HFF-Myc (cell line): ENCODE results near the gene SALL2.

ENCODE experiments used
- DNase-seq: peaks from one replicate; pipeline ENCODE4 v3.0.0-alpha.2; 2011; ENCODE audit warnings: low read depth; ENCODE audit errors: extremely low read depth
- H3K4me3 ChIP-seq: replicated peaks from 2 replicates; pipeline ENCODE4 v1.5.1; 2011; ENCODE audit warnings: low read depth, mild to moderate bottlenecking, control low read depth, low read length
- CTCF ChIP-seq: IDR thresholded peaks from 2 replicates; pipeline ENCODE4 v1.5.1; 2012; ENCODE audit warnings: mild to moderate bottlenecking, low read depth, low read length, control low read depth; ENCODE audit errors: missing control alignments

SALL2 gene

GRCh38 chr14:21536418-21537089 lies 10.4 kb upstream of the SALL2 start:
- 0 out of 2 replicates have a peak overlapping the region, but pooled peaks have one; percentile 4 for H3K4me3 ChIP-seq
- TF ChIP-seq CTCF = no peak
- no peak for DNase-seq

- no peak overlapping the region for H3K4me3 ChIP-seq
- no peak for DNase-seq
- TF ChIP-seq CTCF = no peak
These were observed 9.6 kb upstream of the SALL2 start for GRCh38 chr14:21535545-21536417.

GRCh38 chr14:21534576-21534975 lies 8.4 kb upstream of the SALL2 start:
- DNase-seq = no peak
- H3K4me3 ChIP-seq = no peak overlapping the region
- TF ChIP-seq CTCF = no peak

GRCh38 chr14:21533294-21533693 lies 7.1 kb upstream of the SALL2 start:
- H3K4me3 ChIP-seq = no peak overlapping the region
- no peak for TF ChIP-seq CTCF
- DNase-seq = no peak

GRCh38 chr14:21529515-21529914 lies 3.4 kb upstream of the SALL2 start:
- DNase-seq = no peak
- H3K4me3 ChIP-seq = no peak overlapping the region

More at GRCh38 chr14:21529515-21529914, 3.4 kb upstream of the SALL2 start:
- TF ChIP-seq CTCF = no peak
